Neural cell (in vitro differentiated cells): ENCODE results near the gene PDE3A. TPM values are rescaled to one million over a fixed set of nuclear protein-coding genes. Genes with fewer than 3 reads are reported as not detected.

Experiments
- H2AFZ ChIP-seq: fragments of 200-600, 300-800 bp; sonication (generic), shearing (Covaris generic); 2 replicates; pipeline ENCODE4 v1.6.0; 2014; ENCODE audit warnings: low read depth, mild to moderate bottlenecking, antibody characterized with exemption, low read length, moderate library complexity
- H3F3A ChIP-seq: fragments of 200-600 bp; shearing (Covaris generic); 2 replicates; pipeline ENCODE4 v1.6.1; 2016; ENCODE audit warnings: mild to moderate bottlenecking, moderate library complexity, mixed read lengths, antibody characterized with exemption, low read length; ENCODE audit not compliant: insufficient read depth, poor library complexity, severe bottlenecking
- H3K27ac ChIP-seq: fragments of 200-600, 300-800 bp; sonication (generic), shearing (Covaris generic); 2 replicates; pipeline ENCODE4 v1.5.1; 2014; ENCODE audit warnings: mild to moderate bottlenecking, low read length, moderate library complexity
- H3K27me3 ChIP-seq: fragments of 300-800, 200-600 bp; sonication (generic), shearing (Covaris generic); 2 replicates; pipeline ENCODE4 v1.6.0; 2014; ENCODE audit warnings: mild to moderate bottlenecking, low read depth, low read length, moderate library complexity; ENCODE audit not compliant: insufficient read depth
- H3K36me3 ChIP-seq: fragments of 300-800, 200-600 bp; sonication (generic), shearing (Covaris generic); 2 replicates; pipeline ENCODE4 v1.5.1; 2014; ENCODE audit warnings: mild to moderate bottlenecking, antibody characterized with exemption, low read length, moderate library complexity; ENCODE audit not compliant: insufficient read depth
- H3K4me2 ChIP-seq: fragments of 300-800, 200-600 bp; sonication (generic), shearing (Covaris generic); 2 replicates; pipeline ENCODE4 v1.6.0; 2014; ENCODE audit warnings: mild to moderate bottlenecking, low read length
- H3K4me3 ChIP-seq: fragments of 300-800, 200-600 bp; sonication (generic), shearing (Covaris generic); 2 replicates; pipeline ENCODE4 v1.5.1; 2014; ENCODE audit warnings: mild to moderate bottlenecking, low read length, moderate library complexity
- H3K79me2 ChIP-seq: fragments of 200-600 bp; shearing (Covaris generic); replicated peaks from 2 replicates; pipeline ENCODE4 v1.6.0; 2014; ENCODE audit warnings: mild to moderate bottlenecking, low read length, moderate library complexity; ENCODE audit not compliant: insufficient read depth
- H3K9ac ChIP-seq: fragments of 300-800, 200-600 bp; sonication (generic), shearing (Covaris generic); 2 replicates; pipeline ENCODE4 v1.6.1; 2016; ENCODE audit warnings: mild to moderate bottlenecking, low read length, mixed read lengths
- H3K9me2 ChIP-seq: fragments of 200-600 bp; shearing (Covaris generic); 2 replicates; pipeline ENCODE4 v1.6.1; 2016; ENCODE audit warnings: mild to moderate bottlenecking, low read length, mixed read lengths; ENCODE audit not compliant: insufficient read depth
- H3K9me3 ChIP-seq: fragments of 200-600, 300-800 bp; sonication (generic), shearing (Covaris generic); 2 replicates; pipeline ENCODE4 v1.6.1; 2016; ENCODE audit warnings: mild to moderate bottlenecking, mixed run types, low read length, moderate library complexity, mixed read lengths
- H4K20me1 ChIP-seq: fragments of 200-600 bp; shearing (Covaris generic); 2 replicates; pipeline ENCODE4 v1.6.1; 2016; ENCODE audit warnings: mild to moderate bottlenecking, mixed run types; ENCODE audit not compliant: insufficient read depth
- EP300 ChIP-seq: fragments of 450-650 bp; conservative IDR thresholded peaks from 2 replicates; pipeline ENCODE4 v1.6.1; 2014; ENCODE audit warnings: antibody characterized with exemption, mild to moderate bottlenecking, moderate library complexity; ENCODE audit not compliant: poor library complexity, severe bottlenecking
- EZH2 ChIP-seq: fragments of 200-600, 300-800 bp; shearing (Covaris generic), sonication (generic); IDR thresholded peaks from 2 replicates; pipeline ENCODE4 v1.6.1; 2014; ENCODE audit warnings: antibody characterized with exemption, low read length, borderline replicate concordance, mild to moderate bottlenecking; ENCODE audit not compliant: insufficient read depth, poor library complexity, severe bottlenecking
- MXI1 ChIP-seq: fragments of 450-650 bp; conservative IDR thresholded peaks from 2 replicates; pipeline ENCODE4 v1.6.1; 2014; ENCODE audit warnings: antibody characterized with exemption, mild to moderate bottlenecking; ENCODE audit not compliant: poor library complexity, severe bottlenecking
- POLR2AphosphoS5 ChIP-seq: IDR thresholded peaks from 2 replicates; pipeline ENCODE4 v1.6.1; 2012
- RAD21 ChIP-seq: fragments of 450-650 bp; conservative IDR thresholded peaks from 2 replicates; pipeline ENCODE4 v1.6.1; 2014; ENCODE audit warnings: antibody characterized with exemption, mild to moderate bottlenecking, moderate library complexity
- SMC3 ChIP-seq: fragments of 450-650 bp; conservative IDR thresholded peaks from 2 replicates; pipeline ENCODE4 v1.6.1; 2014; ENCODE audit warnings: antibody characterized with exemption, mild to moderate bottlenecking, moderate library complexity; ENCODE audit not compliant: poor library complexity
- TAF1 ChIP-seq: IDR thresholded peaks from 2 replicates; pipeline ENCODE4 v1.6.1; 2012; ENCODE audit warnings: low read depth
- polyA plus RNA-seq: library from polyadenylated mRNA; depleted of rRNA; stranded (reverse); fragments of >200 nt; gene quantifications from 2 replicates; pipeline ENCODE4 v1.2.3, GENCODE V29; 2014
- TF ChIP-seq, protein P1 (sequence below): IDR thresholded peaks from 2 replicates; pipeline ENCODE4 v1.6.1; 2012; ENCODE audit warnings: borderline replicate concordance
- TF ChIP-seq, protein P2 (sequence below): fragments of 450-650 bp; IDR thresholded peaks from 2 replicates; pipeline ENCODE4 v1.5.1; 2014; ENCODE audit warnings: antibody characterized with exemption, mild to moderate bottlenecking, moderate library complexity; ENCODE audit not compliant: poor library complexity, severe bottlenecking

Gene PDE3A
- polyA plus RNA-seq, 1 donor from 2014 or later = 0.94 TPM

- TF ChIP-seq, protein P1, sequence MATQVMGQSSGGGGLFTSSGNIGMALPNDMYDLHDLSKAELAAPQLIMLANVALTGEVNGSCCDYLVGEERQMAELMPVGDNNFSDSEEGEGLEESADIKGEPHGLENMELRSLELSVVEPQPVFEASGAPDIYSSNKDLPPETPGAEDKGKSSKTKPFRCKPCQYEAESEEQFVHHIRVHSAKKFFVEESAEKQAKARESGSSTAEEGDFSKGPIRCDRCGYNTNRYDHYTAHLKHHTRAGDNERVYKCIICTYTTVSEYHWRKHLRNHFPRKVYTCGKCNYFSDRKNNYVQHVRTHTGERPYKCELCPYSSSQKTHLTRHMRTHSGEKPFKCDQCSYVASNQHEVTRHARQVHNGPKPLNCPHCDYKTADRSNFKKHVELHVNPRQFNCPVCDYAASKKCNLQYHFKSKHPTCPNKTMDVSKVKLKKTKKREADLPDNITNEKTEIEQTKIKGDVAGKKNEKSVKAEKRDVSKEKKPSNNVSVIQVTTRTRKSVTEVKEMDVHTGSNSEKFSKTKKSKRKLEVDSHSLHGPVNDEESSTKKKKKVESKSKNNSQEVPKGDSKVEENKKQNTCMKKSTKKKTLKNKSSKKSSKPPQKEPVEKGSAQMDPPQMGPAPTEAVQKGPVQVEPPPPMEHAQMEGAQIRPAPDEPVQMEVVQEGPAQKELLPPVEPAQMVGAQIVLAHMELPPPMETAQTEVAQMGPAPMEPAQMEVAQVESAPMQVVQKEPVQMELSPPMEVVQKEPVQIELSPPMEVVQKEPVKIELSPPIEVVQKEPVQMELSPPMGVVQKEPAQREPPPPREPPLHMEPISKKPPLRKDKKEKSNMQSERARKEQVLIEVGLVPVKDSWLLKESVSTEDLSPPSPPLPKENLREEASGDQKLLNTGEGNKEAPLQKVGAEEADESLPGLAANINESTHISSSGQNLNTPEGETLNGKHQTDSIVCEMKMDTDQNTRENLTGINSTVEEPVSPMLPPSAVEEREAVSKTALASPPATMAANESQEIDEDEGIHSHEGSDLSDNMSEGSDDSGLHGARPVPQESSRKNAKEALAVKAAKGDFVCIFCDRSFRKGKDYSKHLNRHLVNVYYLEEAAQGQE = no peak
- TF ChIP-seq POLR2AphosphoS5 (no peak), RAD21 (no peak), MXI1 (no peak), EP300 (no peak), TAF1 (no peak), SMC3 (no peak), EZH2 (no peak)
- TF ChIP-seq, protein P2, sequence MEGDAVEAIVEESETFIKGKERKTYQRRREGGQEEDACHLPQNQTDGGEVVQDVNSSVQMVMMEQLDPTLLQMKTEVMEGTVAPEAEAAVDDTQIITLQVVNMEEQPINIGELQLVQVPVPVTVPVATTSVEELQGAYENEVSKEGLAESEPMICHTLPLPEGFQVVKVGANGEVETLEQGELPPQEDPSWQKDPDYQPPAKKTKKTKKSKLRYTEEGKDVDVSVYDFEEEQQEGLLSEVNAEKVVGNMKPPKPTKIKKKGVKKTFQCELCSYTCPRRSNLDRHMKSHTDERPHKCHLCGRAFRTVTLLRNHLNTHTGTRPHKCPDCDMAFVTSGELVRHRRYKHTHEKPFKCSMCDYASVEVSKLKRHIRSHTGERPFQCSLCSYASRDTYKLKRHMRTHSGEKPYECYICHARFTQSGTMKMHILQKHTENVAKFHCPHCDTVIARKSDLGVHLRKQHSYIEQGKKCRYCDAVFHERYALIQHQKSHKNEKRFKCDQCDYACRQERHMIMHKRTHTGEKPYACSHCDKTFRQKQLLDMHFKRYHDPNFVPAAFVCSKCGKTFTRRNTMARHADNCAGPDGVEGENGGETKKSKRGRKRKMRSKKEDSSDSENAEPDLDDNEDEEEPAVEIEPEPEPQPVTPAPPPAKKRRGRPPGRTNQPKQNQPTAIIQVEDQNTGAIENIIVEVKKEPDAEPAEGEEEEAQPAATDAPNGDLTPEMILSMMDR = no peak
Measured at GRCh38 chr12:20627001-20627588, 258.8 kb downstream of the PDE3A start.

GRCh38 chr12:20628226-20628787 lies 260.0 kb downstream of the PDE3A start:
- no peak overlapping the region for H3K9ac ChIP-seq
- H3K36me3 ChIP-seq = no peaks in the 10 kb centered on the region
- no peaks in the 10 kb centered on the region for H3K9me2 ChIP-seq
- no peak overlapping the region for H3K4me2 ChIP-seq
- no peaks in the 10 kb centered on the region for H3K9me3 ChIP-seq
- H4K20me1 ChIP-seq = no peaks in the 10 kb centered on the region
- H3K4me3 ChIP-seq = no peak overlapping the region
- no peaks in the 10 kb centered on the region for H3K27me3 ChIP-seq
- no peaks in the 10 kb centered on the region for H3F3A ChIP-seq
- H2AFZ ChIP-seq = no peak overlapping the region
- no peak overlapping the region for H3K27ac ChIP-seq
- TF ChIP-seq EZH2 = no peak
- no peak for TF ChIP-seq EP300
- TF ChIP-seq, protein P2 = no peak
- no peak for TF ChIP-seq POLR2AphosphoS5
- no peak for TF ChIP-seq SMC3
- H3K79me2 ChIP-seq = no peaks in the 10 kb centered on the region

More at GRCh38 chr12:20627001-20627588, 258.8 kb downstream of the PDE3A start:
- H3K4me2 ChIP-seq = no peak overlapping the region
- H3K9ac ChIP-seq = no peak overlapping the region
- H2AFZ ChIP-seq = no peak overlapping the region
- H3K27ac ChIP-seq = no peak overlapping the region
- H3F3A ChIP-seq = no peaks in the 10 kb centered on the region
- no peaks in the 10 kb centered on the region for H3K79me2 ChIP-seq
- no peaks in the 10 kb centered on the region for H3K9me3 ChIP-seq
- no peaks in the 10 kb centered on the region for H3K36me3 ChIP-seq
- H4K20me1 ChIP-seq = no peaks in the 10 kb centered on the region
- no peaks in the 10 kb centered on the region for H3K9me2 ChIP-seq
- H3K27me3 ChIP-seq = no peaks in the 10 kb centered on the region
- H3K4me3 ChIP-seq = no peak overlapping the region
